Duodenal mucosa (tissue), 2 donors: Measurements from ENCODE around the gene DLL3.
"Not testable (repeated sequence)": the region's sequence is repeated elsewhere in the genome, so short reads cannot be mapped to it uniquely, and the experiment has no call there.

Experiments
- H3K27ac ChIP-seq: one replicate; pipeline ENCODE4 v1.7.0; 2013; ENCODE audit warnings: low read depth, low read length
- H3K27me3 ChIP-seq, 2 donors: one replicate each; pipeline ENCODE4 v1.7.0; 2013; ENCODE audit warnings: low read length in 2 of 2, control low read depth in 1 of 2; ENCODE audit not compliant: insufficient read depth in 2 of 2, control insufficient read depth in 1 of 2
- H3K36me3 ChIP-seq, 2 donors: one replicate each; pipeline ENCODE4 v1.7.0; 2013; ENCODE audit warnings: low read length in 2 of 2, control low read depth in 1 of 2; ENCODE audit not compliant: insufficient read depth in 2 of 2, control insufficient read depth in 1 of 2
- H3K4me1 ChIP-seq, 2 donors: one replicate each; pipeline ENCODE4 v1.7.0; 2013; ENCODE audit warnings: low read length in 2 of 2, control low read depth in 1 of 2; ENCODE audit not compliant: insufficient read depth in 2 of 2, control insufficient read depth in 1 of 2
- H3K4me3 ChIP-seq, 2 donors: one replicate each; pipeline ENCODE4 v1.7.0; 2013; ENCODE audit warnings: low read length in 2 of 2, low read depth in 1 of 2
- H3K9ac ChIP-seq, 2 donors: one replicate each; pipeline ENCODE4 v1.7.0; 2013; ENCODE audit warnings: low read length in 2 of 2, low read depth in 1 of 2
- H3K9me3 ChIP-seq, 2 donors: one replicate each; pipeline ENCODE4 v1.7.0; 2013; ENCODE audit warnings: low read length in 2 of 2, control low read depth in 1 of 2; ENCODE audit not compliant: control insufficient read depth in 1 of 2

The DLL3 gene

GRCh38 chr19:39471756-39472536, 26.8 kb upstream of the DLL3 start:
- Histone ChIP-seq H3K27me3 (no peaks in the 10 kb centered on the region), H3K9me3 (no peaks in the 10 kb centered on the region), H3K4me1 (no peaks in the 10 kb centered on the region), H3K9ac (no peak overlapping the region), H3K27ac (no peak overlapping the region), H3K36me3 (peaks cover 70 to 92% of the 10 kb centered on the region in 2 donors), H3K4me3 (no peak overlapping the region)

GRCh38 chr19:39472746-39473442, 25.9 kb upstream of the DLL3 start:
- H3K4me1 ChIP-seq: no peaks in the 10 kb centered on the region
- no peak overlapping the region for H3K9ac ChIP-seq
- peaks cover 67 to 84% of the 10 kb centered on the region in 2 donors for H3K36me3 ChIP-seq
- H3K9me3 ChIP-seq: no peaks in the 10 kb centered on the region
- no peak overlapping the region for H3K4me3 ChIP-seq
- H3K27ac ChIP-seq: no peak overlapping the region
- H3K27me3 ChIP-seq: no peaks in the 10 kb centered on the region

- Histone ChIP-seq H3K27me3 (no peaks in the 10 kb centered on the region), H3K9me3 (no peaks in the 10 kb centered on the region), H3K9ac (no peak overlapping the region), H3K4me3 (no peak overlapping the region), H3K27ac (no peak overlapping the region), H3K36me3 (peaks cover 61 to 78% of the 10 kb centered on the region in 2 donors), H3K4me1 (no peaks in the 10 kb centered on the region)
Observed at GRCh38 chr19:39473443-39473960, 25.2 kb upstream of the DLL3 start.

GRCh38 chr19:39474139-39474620, 24.6 kb upstream of the DLL3 start:
- no peak overlapping the region for H3K9ac ChIP-seq
- peaks cover 55 to 71% of the 10 kb centered on the region in 2 donors for H3K36me3 ChIP-seq

GRCh38 chr19:39475748-39476147, 23.0 kb upstream of the DLL3 start:
- Histone ChIP-seq H3K4me1 (peaks cover 0 to 5% of the 10 kb centered on the region in 2 donors), H3K9me3 (no peaks in the 10 kb centered on the region), H3K27ac (no peak overlapping the region), H3K9ac (no peak overlapping the region), H3K27me3 (no peaks in the 10 kb centered on the region), H3K36me3 (peaks cover 39 to 56% of the 10 kb centered on the region in 2 donors), H3K4me3 (no peak overlapping the region)

More at GRCh38 chr19:39474139-39474620, 24.6 kb upstream of the DLL3 start:
- no peaks in the 10 kb centered on the region for H3K4me1 ChIP-seq
- no peak overlapping the region for H3K4me3 ChIP-seq
- H3K9me3 ChIP-seq: no peaks in the 10 kb centered on the region
- H3K27ac ChIP-seq: no peak overlapping the region
- H3K27me3 ChIP-seq: no peaks in the 10 kb centered on the region

- peaks cover 10 to 17% of the 10 kb centered on the region in 2 donors for H3K4me1 ChIP-seq
- not testable (repeated sequence) for H3K4me3 ChIP-seq, H3K27ac ChIP-seq, H3K9ac ChIP-seq, H3K27me3 ChIP-seq, H3K9me3 ChIP-seq
- H3K36me3 ChIP-seq: peaks cover 18 to 21% of the 10 kb centered on the region in 2 donors
Observed at GRCh38 chr19:39479319-39479801, 19.4 kb upstream of the DLL3 start.

- Histone ChIP-seq H3K4me3 (peak overlapping the region; percentile 98), H3K36me3 (peaks cover 13 to 15% of the 10 kb centered on the region in 2 donors), H3K4me1 (peaks cover 10 to 17% of the 10 kb centered on the region in 2 donors), H3K9ac (peak overlapping the region; percentile 97 to 98), H3K9me3 (no peaks in the 10 kb centered on the region), H3K27ac (no peak overlapping the region), H3K27me3 (no peaks in the 10 kb centered on the region)
Observed at GRCh38 chr19:39479916-39480315, 18.8 kb upstream of the DLL3 start.

GRCh38 chr19:39480337-39481228, 18.2 kb upstream of the DLL3 start, which contains the start of gene TIMM50:
Gene TIMM50 (plus strand): TSS chr19:39480838. CDS start chr19:39480854, 16 bp downstream.
- H3K27me3 ChIP-seq: no peaks in the 10 kb centered on the region
- H3K36me3 ChIP-seq: peaks cover 12 to 13% of the 10 kb centered on the region in 2 donors
- no peaks in the 10 kb centered on the region for H3K9me3 ChIP-seq
- peak within 1 kb of the TSS; percentile 59 for H3K27ac ChIP-seq
- H3K4me1 ChIP-seq: peaks cover 10 to 17% of the 10 kb centered on the region in 2 donors
- H3K4me3 ChIP-seq: peak within 1 kb of the TSS; percentile 98
- peak within 1 kb of the TSS; percentile 97 to 98 for H3K9ac ChIP-seq

- Histone ChIP-seq H3K36me3 (peaks cover 11 to 13% of the 10 kb centered on the region in 2 donors), H3K4me3 (peak overlapping the region; percentile 98), H3K27me3 (no peaks in the 10 kb centered on the region), H3K27ac (no peak overlapping the region), H3K9me3 (no peaks in the 10 kb centered on the region), H3K4me1 (peaks cover 10 to 17% of the 10 kb centered on the region in 2 donors), H3K9ac (peak overlapping the region; percentile 97 to 98)
Observed at GRCh38 chr19:39481229-39481545, 17.6 kb upstream of the DLL3 start.
